H1 (cell line): ENCODE results near the gene RFNG. TPM values are rescaled to one million over a fixed set of nuclear protein-coding genes. Genes with fewer than 3 reads are reported as not detected.

Experiments
- CTCF ChIA-PET: fragments of 300-600 bp; sonication (Branson Sonifier 250); formaldehyde crosslinking; loops from one replicate; lab custom pipeline; 2021; ENCODE audit not compliant: partially characterized antibody; lab: Charles Lee
- POLR2A ChIA-PET: fragments of 300-600 bp; sonication (Branson Sonifier 250); formaldehyde crosslinking; loops from one replicate; lab custom pipeline; 2021; ENCODE audit warnings: inconsistent platforms; ENCODE audit not compliant: partially characterized antibody; lab: Charles Lee
- DNase-seq, 2 experiments: peaks; one replicate each; pipeline versions ENCODE4 v3.0.0 to v3.0.0-alpha.2; 2010 to 2022; ENCODE audit warnings: low spot score in 2 of 2, low read depth in 1 of 2, mixed read lengths in 1 of 2
- FAIRE-seq: peaks from 2 replicates; lab custom pipeline; 2011; peaks lifted over from hg19 to GRCh38; lab: Jason Lieb, UNC
- H2AFZ ChIP-seq: 2 replicates; pipeline ENCODE4 v1.8.1; 2012; ENCODE audit warnings: low read length, inconsistent platforms
- H2AK5ac ChIP-seq: 2 replicates; pipeline ENCODE4 v1.6.1; 2013; ENCODE audit warnings: low read depth, low read length
- H2BK120ac ChIP-seq: replicated peaks from 2 replicates; pipeline ENCODE3; 2013; ENCODE audit warnings: low read depth, low read length, inconsistent platforms
- H2BK12ac ChIP-seq: 2 replicates; pipeline ENCODE4 v1.6.1; 2013; ENCODE audit warnings: low read depth, low read length
- H2BK15ac ChIP-seq: 2 replicates; pipeline ENCODE4 v1.6.1; 2013; ENCODE audit warnings: low read length
- H2BK20ac ChIP-seq: 2 replicates; pipeline ENCODE4 v1.6.1; 2013; ENCODE audit warnings: low read length
- H2BK5ac ChIP-seq: 2 replicates; pipeline ENCODE4 v1.6.1; 2013; ENCODE audit warnings: low read depth, low read length
- H3K14ac ChIP-seq: 2 replicates; pipeline ENCODE4 v1.6.1; 2013; ENCODE audit warnings: inconsistent platforms; ENCODE audit not compliant: insufficient read length
- H3K18ac ChIP-seq: 2 replicates; pipeline ENCODE4 v1.6.1; 2013; ENCODE audit warnings: low read length; ENCODE audit errors: extremely low read depth
- H3K23ac ChIP-seq: 2 replicates; pipeline ENCODE4 v1.6.1; 2013; ENCODE audit warnings: inconsistent platforms; ENCODE audit not compliant: insufficient read length
- H3K23me2 ChIP-seq: 2 replicates; pipeline ENCODE4 v1.6.1; 2013; ENCODE audit warnings: low read depth, low read length
- H3K27ac ChIP-seq: 2 replicates; pipeline ENCODE4 v1.6.1; 2011; ENCODE audit warnings: low read depth, low read length, inconsistent platforms
- H3K27me3 ChIP-seq, 4 experiments: replicated peaks in 1 of 4; 1 replicate in 1 of 4; 2 replicates in 3 of 4; pipeline versions ENCODE4 v1.6.1 to v1.8.1; 2011 to 2013; ENCODE audit warnings: low read length in 3 of 4, mild to moderate bottlenecking in 3 of 4, inconsistent platforms in 2 of 4, mixed read lengths in 2 of 4, moderate library complexity in 1 of 4; ENCODE audit not compliant: control insufficient read depth in 3 of 4, insufficient read depth in 3 of 4; ENCODE audit errors: extremely low read depth in 1 of 4
- H3K36me3 ChIP-seq, 4 experiments: 2 replicates each; pipeline versions ENCODE4 v1.6.1 to v1.8.1; 2011 to 2013; ENCODE audit warnings: mild to moderate bottlenecking in 4 of 4, low read length in 3 of 4, moderate library complexity in 2 of 4, control low read depth in 1 of 4, inconsistent platforms in 1 of 4; ENCODE audit not compliant: insufficient read depth in 4 of 4, control insufficient read depth in 2 of 4
- H3K4ac ChIP-seq: replicated peaks from 2 replicates; pipeline ENCODE3; 2013; ENCODE audit warnings: low read length, low read depth, mixed read lengths, inconsistent platforms; ENCODE audit not compliant: insufficient read length
- H3K4me1 ChIP-seq, 4 experiments: replicated peaks in 1 of 4; 1 replicate in 1 of 4; 2 replicates in 3 of 4; pipeline versions ENCODE4 v1.6.1 to v1.8.1; 2011 to 2013; ENCODE audit warnings: low read length in 3 of 4, inconsistent platforms in 2 of 4, mixed read lengths in 1 of 4; ENCODE audit not compliant: insufficient read depth in 4 of 4, control insufficient read depth in 3 of 4
- H3K4me2 ChIP-seq, 2 experiments: 2 replicates each; pipeline versions ENCODE4 v1.6.1 to v1.8.1; 2011 to 2013; ENCODE audit warnings: low read depth in 2 of 2, low read length in 2 of 2, control low read depth in 1 of 2, inconsistent platforms in 1 of 2, mild to moderate bottlenecking in 1 of 2; ENCODE audit not compliant: insufficient read depth in 1 of 2
- H3K4me3 ChIP-seq, 4 experiments: fragments of 200-600, 300-600 bp in 1 of 4; sonication (generic), shearing (Covaris generic), sonication (Bioruptor Twin) in 1 of 4; 2 replicates each; pipeline versions ENCODE4 v1.5.1 to v1.8.1; 2011 to 2016; ENCODE audit warnings: low read length in 4 of 4, low read depth in 3 of 4, control low read depth in 2 of 4, inconsistent platforms in 2 of 4, mild to moderate bottlenecking in 2 of 4, mixed read lengths in 1 of 4, moderate library complexity in 1 of 4; ENCODE audit not compliant: insufficient read depth in 2 of 4; ENCODE audit errors: extremely low read depth in 1 of 4
- H3K56ac ChIP-seq: replicated peaks from 2 replicates; pipeline ENCODE3; 2013; ENCODE audit warnings: low read depth, mild to moderate bottlenecking, mixed read lengths, low read length, inconsistent platforms; ENCODE audit not compliant: insufficient read length
- H3K79me1 ChIP-seq: 2 replicates; pipeline ENCODE4 v1.6.1; 2013; ENCODE audit warnings: low read depth, low read length, control low read depth
- H3K79me2 ChIP-seq, 2 experiments: 2 replicates each; pipeline versions ENCODE4 v1.6.1 to v1.8.1; 2012 to 2013; ENCODE audit warnings: low read length in 2 of 2, mild to moderate bottlenecking in 2 of 2, inconsistent platforms in 1 of 2; ENCODE audit not compliant: insufficient read depth in 2 of 2, control insufficient read depth in 1 of 2
- H3K9ac ChIP-seq, 4 experiments: replicated peaks in 1 of 4; 1 replicate in 1 of 4; 2 replicates in 3 of 4; pipeline versions ENCODE4 v1.6.1 to v1.8.1; 2011 to 2013; ENCODE audit warnings: low read depth in 3 of 4, low read length in 3 of 4, control low read depth in 2 of 4, mild to moderate bottlenecking in 2 of 4, moderate library complexity in 2 of 4, inconsistent platforms in 1 of 4; ENCODE audit errors: extremely low read depth in 1 of 4
- H3K9me3 ChIP-seq, 2 experiments: 2 replicates each; pipeline versions ENCODE4 v1.6.1 to v1.8.1; 2012 to 2013; ENCODE audit warnings: mild to moderate bottlenecking in 2 of 2, moderate library complexity in 2 of 2, control low read depth in 1 of 2, inconsistent platforms in 1 of 2, low read depth in 1 of 2, low read length in 1 of 2, mixed read lengths in 1 of 2; ENCODE audit not compliant: insufficient read depth in 2 of 2
- H4K20me1 ChIP-seq, 2 experiments: replicated peaks in 1 of 2; 2 replicates each; pipeline versions ENCODE3 to v1.8.1; 2011 to 2013; ENCODE audit warnings: inconsistent platforms in 2 of 2, low read length in 2 of 2, mild to moderate bottlenecking in 1 of 2; ENCODE audit not compliant: insufficient read depth in 2 of 2, control insufficient read depth in 1 of 2
- H4K5ac ChIP-seq: 2 replicates; pipeline ENCODE4 v1.6.1; 2013; ENCODE audit warnings: low read length, low read depth, mixed read lengths, inconsistent platforms; ENCODE audit not compliant: insufficient read length
- H4K8ac ChIP-seq: 2 replicates; pipeline ENCODE4 v1.8.0; 2013; ENCODE audit warnings: mild to moderate bottlenecking, moderate library complexity, low read length, inconsistent platforms; ENCODE audit not compliant: insufficient read depth; ENCODE audit errors: extremely low read depth
- H4K91ac ChIP-seq: replicated peaks from 2 replicates; pipeline ENCODE3; 2013; ENCODE audit warnings: low read length, mixed read lengths, inconsistent platforms; ENCODE audit not compliant: insufficient read length
- CHD1 ChIP-seq: IDR thresholded peaks from 2 replicates; pipeline ENCODE4 v1.6.1; 2012; ENCODE audit warnings: low read depth, low read length, improper control_type of control experiment
- CHD2 ChIP-seq: IDR thresholded peaks from 2 replicates; pipeline ENCODE4 v1.6.1; 2012; ENCODE audit warnings: low read length, improper control_type of control experiment
- HDAC6 ChIP-seq: IDR thresholded peaks from one replicate; pipeline ENCODE4 v1.7.1; 2012; ENCODE audit warnings: low read depth, mild to moderate bottlenecking, inconsistent platforms, low read length, moderate library complexity
- MAFK ChIP-seq: IDR thresholded peaks from 2 replicates; pipeline ENCODE4 v1.6.1; 2012; ENCODE audit warnings: low read depth, mild to moderate bottlenecking, improper control_type of control experiment, low read length
- RAD21 ChIP-seq, 2 experiments: IDR thresholded peaks in 1 of 2; conservative IDR thresholded peaks in 1 of 2; 2 replicates each; pipeline ENCODE4 v1.6.1; 2011; ENCODE audit warnings: low read depth in 2 of 2, low read length in 2 of 2, improper control_type of control experiment in 1 of 2, inconsistent platforms in 1 of 2, mild to moderate bottlenecking in 1 of 2, moderate library complexity in 1 of 2
- RXRA ChIP-seq: IDR thresholded peaks from 2 replicates; pipeline ENCODE4 v1.6.1; 2011; ENCODE audit warnings: low read depth, mild to moderate bottlenecking, low read length, moderate library complexity; ENCODE audit not compliant: insufficient read depth
- SIRT6 ChIP-seq: IDR thresholded peaks from one replicate; pipeline ENCODE4 v1.7.1; 2012; ENCODE audit warnings: low read length, inconsistent platforms
- SP1 ChIP-seq: IDR thresholded peaks from 2 replicates; pipeline ENCODE4 v1.6.1; 2011; ENCODE audit warnings: low read depth, low read length
- SP4 ChIP-seq: IDR thresholded peaks from 2 replicates; pipeline ENCODE4 v1.6.1; 2012; ENCODE audit warnings: low read length, inconsistent platforms
- TCF12 ChIP-seq: IDR thresholded peaks from 2 replicates; pipeline ENCODE4 v1.6.1; 2011; ENCODE audit warnings: low read depth, mild to moderate bottlenecking, low read length
- ZNF274 ChIP-seq: IDR thresholded peaks from 2 replicates; pipeline ENCODE4 v1.7.0; 2012; ENCODE audit warnings: low read length, borderline replicate concordance; ENCODE audit errors: extremely low read depth
- WGBS, 2 experiments: shearing (Covaris generic) in 1 of 2; methylation state at CpG; one replicate each; pipeline versions ENCODE4 v1.1.6 to v1.1.7; 2013 to 2015; ENCODE audit warnings: low lambda C conversion rate in 2 of 2, mixed read lengths in 2 of 2, inconsistent platforms in 1 of 2, low coverage in 1 of 2, missing lambda C conversion rate in 1 of 2; ENCODE audit not compliant: insufficient replicate concordance in 2 of 2, insufficient coverage in 1 of 2, insufficient read length in 1 of 2; ENCODE audit errors: extremely low coverage in 1 of 2, missing lambda C conversion rate in 1 of 2; 5-methylcytosine and 5-hydroxymethylcytosine counted together
- polyA plus RNA-seq, 7 experiments: library from polyadenylated mRNA; depleted of rRNA in 3 of 7; stranded (reverse) in 5 of 7; unstranded in 2 of 7; fragments of >200 nt in 5 of 7; fragments of 200-250 nt in 2 of 7; gene quantifications; 1 replicate in 5 of 7; 2 replicates in 1 of 7; 4 replicates in 1 of 7; pipeline versions ENCODE4 v1.2.1 to v1.2.3, GENCODE V29; 2011 to 2013; ENCODE audit warnings: missing spikeins in 2 of 7, mixed read lengths in 2 of 7
- total RNA-seq: library from RNA; stranded (reverse); fragmentation: NEBNext Ultra II Directional; extraction: Animal tissue kit (Norgen Biotek cat#: 25700); gene quantifications from 2 replicates; pipeline ENCODE4 v1.2.1, GENCODE V29; 2021
- TF ChIP-seq, protein P1 (sequence below), 3 experiments: IDR thresholded peaks; 1 replicate in 2 of 3; 2 replicates in 1 of 3; pipeline versions ENCODE4 v1.5.1 to v1.6.1; 2011; ENCODE audit warnings: low read length in 3 of 3, mild to moderate bottlenecking in 3 of 3, inconsistent platforms in 2 of 3, low read depth in 1 of 3, moderate library complexity in 1 of 3; ENCODE audit not compliant: insufficient read depth in 1 of 3; ENCODE audit errors: control extremely low read depth in 1 of 3

The RFNG gene
- total and polyA plus RNA-seq, 2 of the 8 experiments (the other 6 are each of a cell fraction or from before 2014, with no cell fraction given): 26.7 to 28.4 TPM

DNA sequence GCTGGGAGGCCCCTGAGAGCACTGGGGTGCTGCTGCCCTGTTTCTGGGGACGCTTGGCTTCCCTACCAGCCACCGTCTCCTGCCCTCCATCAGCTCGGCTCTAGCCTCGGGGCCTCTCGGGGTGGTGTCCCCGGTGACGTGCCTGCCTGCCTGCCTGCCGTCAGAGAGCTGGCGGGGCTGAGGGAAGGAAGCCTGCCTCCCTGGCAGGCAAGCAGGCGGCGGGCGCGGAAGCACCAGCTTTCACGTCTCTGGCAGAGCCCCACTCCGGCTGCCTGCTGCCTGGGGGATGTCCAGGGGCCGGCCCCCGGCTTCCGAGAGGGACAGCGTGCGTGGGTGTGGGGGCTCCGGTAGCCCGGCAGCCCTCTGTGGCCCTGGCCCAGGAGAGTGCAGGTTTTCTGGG, 38.3 kb downstream of the RFNG start:
- WGBS, 2 experiments: 96% methylated on average over 22 of the region's 22 CpGs; no CpG with 5 or more reads in 1 of the 2 experiments
- POLR2A ChIA-PET: interaction anchor here (0.8 to 1.7 kb wide), 4 partner anchors 9 to 308 kb away, joined by 3 to 4 read pairs (median 4); partner anchors contain the start of gene CENPX
- TF ChIP-seq, protein P1, sequence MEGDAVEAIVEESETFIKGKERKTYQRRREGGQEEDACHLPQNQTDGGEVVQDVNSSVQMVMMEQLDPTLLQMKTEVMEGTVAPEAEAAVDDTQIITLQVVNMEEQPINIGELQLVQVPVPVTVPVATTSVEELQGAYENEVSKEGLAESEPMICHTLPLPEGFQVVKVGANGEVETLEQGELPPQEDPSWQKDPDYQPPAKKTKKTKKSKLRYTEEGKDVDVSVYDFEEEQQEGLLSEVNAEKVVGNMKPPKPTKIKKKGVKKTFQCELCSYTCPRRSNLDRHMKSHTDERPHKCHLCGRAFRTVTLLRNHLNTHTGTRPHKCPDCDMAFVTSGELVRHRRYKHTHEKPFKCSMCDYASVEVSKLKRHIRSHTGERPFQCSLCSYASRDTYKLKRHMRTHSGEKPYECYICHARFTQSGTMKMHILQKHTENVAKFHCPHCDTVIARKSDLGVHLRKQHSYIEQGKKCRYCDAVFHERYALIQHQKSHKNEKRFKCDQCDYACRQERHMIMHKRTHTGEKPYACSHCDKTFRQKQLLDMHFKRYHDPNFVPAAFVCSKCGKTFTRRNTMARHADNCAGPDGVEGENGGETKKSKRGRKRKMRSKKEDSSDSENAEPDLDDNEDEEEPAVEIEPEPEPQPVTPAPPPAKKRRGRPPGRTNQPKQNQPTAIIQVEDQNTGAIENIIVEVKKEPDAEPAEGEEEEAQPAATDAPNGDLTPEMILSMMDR (IDR thresholded peaks at IDR 0.05; ENCODE audit: control extremely low read depth in 1 of 3, insufficient read depth in 1 of 3, low read depth in 1 of 3, low read length in 3 of 3): no peak
- no peak for TF ChIP-seq MAFK
- no peak for TF ChIP-seq CHD2
- TF ChIP-seq SIRT6: no peak
- TF ChIP-seq RAD21 (IDR thresholded peaks at IDR 0.05 in 1 of 2, conservative IDR thresholded peaks at IDR 0.05 in 1 of 2; ENCODE audit: low read depth in 2 of 2, low read length in 2 of 2): no peak
- no peak for TF ChIP-seq HDAC6
- TF ChIP-seq RXRA: no peak
- no peak for TF ChIP-seq CHD1
- TF ChIP-seq SP1: no peak
- TF ChIP-seq SP4: no peak
- TF ChIP-seq TCF12: no peak
- TF ChIP-seq ZNF274: no peak

More for the DNA sequence above, 38.3 kb downstream of the RFNG start:
- CTCF ChIA-PET: interaction anchor here (0.9 to 1.8 kb wide), 4 partner anchors 9 to 54 kb away, joined by 3 to 7 read pairs (median 6); no protein-coding TSS in a partner anchor
- H3K27ac ChIP-seq: no peak overlapping the region
- H4K5ac ChIP-seq: no peak overlapping the region
- H3K36me3 ChIP-seq: no peaks in the 10 kb centered on the region; a peak in 2 of 8 replicates
- DNase-seq: no peak
- no peak overlapping the region for H3K4ac ChIP-seq
- no peaks in the 10 kb centered on the region; a peak in 1 of 7 replicates for H3K4me1 ChIP-seq
- H3K23ac ChIP-seq: no peak overlapping the region
- no peak overlapping the region for H3K4me2 ChIP-seq
- no peak overlapping the region; the same call in 1 of the 2 replicates for H4K8ac ChIP-seq
- no peak overlapping the region for H3K56ac ChIP-seq
- H3K9ac ChIP-seq: no peak overlapping the region
- H3K79me2 ChIP-seq: no peaks in the 10 kb centered on the region
- H3K14ac ChIP-seq: no peak overlapping the region
- H4K91ac ChIP-seq: no peak overlapping the region
- H2BK15ac ChIP-seq: no peak overlapping the region
- no peaks in the 10 kb centered on the region for H3K23me2 ChIP-seq
- no peaks in the 10 kb centered on the region; the same call in 1 of the 2 replicates for H3K79me1 ChIP-seq
- no peak overlapping the region for H3K18ac ChIP-seq
- FAIRE-seq: no peak
- H2BK20ac ChIP-seq: no peak overlapping the region
- no peaks in the 10 kb centered on the region for H3K27me3 ChIP-seq
- no peak overlapping the region for H2AK5ac ChIP-seq
- no peaks in the 10 kb centered on the region for H3K9me3 ChIP-seq
- H2BK5ac ChIP-seq: no peak overlapping the region
- no peak overlapping the region for H3K4me3 ChIP-seq
- H4K20me1 ChIP-seq: peaks cover 3 to 8% of the 10 kb centered on the region in 2 experiments
- no peak overlapping the region for H2BK12ac ChIP-seq
- no peak overlapping the region for H2AFZ ChIP-seq
- H2BK120ac ChIP-seq: no peak overlapping the region
